CD4-positive, alpha-beta T cell treated with Interleukin-4 for 4 hours (primary cell): Measurements from ENCODE around the gene SLC35G6.
"Not testable (repeated sequence)": the region's sequence is repeated elsewhere in the genome, so short reads cannot be mapped to it uniquely, and the experiment has no call there.

Experiments used
- DNase-seq: peaks from one replicate; pipeline ENCODE4 v3.0.0-alpha.2; 2020

Gene SLC35G6

DNA sequence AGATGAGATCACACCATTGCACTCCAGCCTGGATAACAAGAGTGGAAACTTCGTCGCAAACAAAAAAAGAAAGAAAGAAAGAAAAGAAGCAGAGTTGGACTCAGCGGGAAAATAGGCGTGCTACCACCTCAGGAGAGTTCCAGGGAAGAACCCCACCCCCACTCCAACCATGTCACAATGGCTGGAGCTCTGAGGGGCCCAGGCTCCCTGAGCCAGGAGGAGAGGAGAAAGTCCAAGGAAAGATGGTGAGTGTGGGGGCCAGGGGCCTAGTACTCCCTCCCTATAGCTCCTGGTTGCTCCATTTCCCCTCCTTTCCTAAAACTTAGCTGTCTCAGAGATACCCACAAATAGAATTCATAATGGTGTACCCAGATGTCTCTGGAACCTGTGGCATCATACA, at the start of gene SLC35G6:
Gene SLC35G6 (plus strand): TSS at position 172 of the 400 bp plus-strand sequence. CDS start 71 bp downstream, at position 243.
- not testable (repeated sequence) for DNase-seq

DNA sequence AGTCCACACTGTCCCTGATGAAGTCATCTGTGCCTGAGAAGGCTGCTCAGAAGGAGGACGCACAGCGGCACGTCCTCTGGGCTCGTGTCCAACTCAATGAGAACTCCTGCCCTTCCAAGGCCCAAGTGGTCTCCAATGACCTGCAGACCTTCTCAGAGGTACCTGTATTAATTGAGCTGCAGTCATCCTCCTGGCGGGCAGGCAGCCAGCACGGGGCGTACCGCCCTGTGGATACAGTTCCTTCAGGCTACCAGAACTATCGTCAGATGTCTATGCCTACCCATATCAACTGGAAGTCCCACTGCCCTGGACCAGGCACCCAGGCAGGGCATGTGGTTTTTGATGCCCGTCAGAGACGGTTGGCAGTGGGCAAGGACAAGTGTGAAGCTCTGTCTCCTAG, 49.0 kb upstream of the SLC35G6 start:
- no peak for DNase-seq

GRCh38 chr17:7435676-7436555, 45.3 kb upstream of the SLC35G6 start:
- peak; percentile 54 for DNase-seq

DNA sequence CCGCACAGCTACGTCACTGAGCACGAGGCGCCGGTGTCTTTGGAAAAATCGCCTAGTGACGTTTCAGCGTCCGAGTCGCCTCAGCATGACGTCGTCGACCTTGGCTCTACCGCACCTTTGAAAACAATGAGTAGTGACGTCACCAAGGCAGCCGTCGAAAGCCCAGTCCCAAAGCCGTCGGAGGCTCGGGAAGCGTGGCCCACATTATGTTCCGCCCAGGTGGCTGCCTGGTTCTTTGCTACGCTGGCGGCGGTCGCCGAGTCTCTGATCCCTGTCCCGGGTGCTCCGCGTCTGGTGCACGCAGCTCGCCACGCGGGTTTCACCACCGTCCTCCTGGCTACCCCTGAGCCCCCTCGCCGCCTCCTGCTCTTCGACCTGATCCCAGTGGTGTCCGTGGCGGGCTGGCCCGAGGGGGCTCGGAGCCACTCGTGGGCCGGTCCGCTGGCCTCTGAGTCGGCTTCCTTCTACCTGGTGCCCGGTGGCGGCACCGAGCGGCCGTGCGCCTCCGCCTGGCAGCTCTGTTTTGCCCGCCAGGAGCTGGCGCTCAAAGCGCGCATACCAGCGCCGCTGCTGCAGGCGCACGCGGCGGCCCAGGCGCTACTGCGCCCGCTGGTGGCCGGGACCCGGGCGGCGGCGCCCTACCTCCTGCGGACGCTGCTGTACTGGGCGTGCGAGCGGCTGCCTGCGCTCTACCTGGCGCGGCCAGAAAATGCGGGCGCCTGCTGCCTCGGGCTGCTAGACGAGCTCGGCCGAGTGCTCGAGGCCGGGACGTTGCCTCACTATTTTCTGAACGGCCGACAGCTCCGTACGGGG, 44.5 kb upstream of the SLC35G6 start:
- DNase-seq = peak; percentile 77

GRCh38 chr17:7437369-7437863, 43.8 kb upstream of the SLC35G6 start:
- DNase-seq = no peak

DNA sequence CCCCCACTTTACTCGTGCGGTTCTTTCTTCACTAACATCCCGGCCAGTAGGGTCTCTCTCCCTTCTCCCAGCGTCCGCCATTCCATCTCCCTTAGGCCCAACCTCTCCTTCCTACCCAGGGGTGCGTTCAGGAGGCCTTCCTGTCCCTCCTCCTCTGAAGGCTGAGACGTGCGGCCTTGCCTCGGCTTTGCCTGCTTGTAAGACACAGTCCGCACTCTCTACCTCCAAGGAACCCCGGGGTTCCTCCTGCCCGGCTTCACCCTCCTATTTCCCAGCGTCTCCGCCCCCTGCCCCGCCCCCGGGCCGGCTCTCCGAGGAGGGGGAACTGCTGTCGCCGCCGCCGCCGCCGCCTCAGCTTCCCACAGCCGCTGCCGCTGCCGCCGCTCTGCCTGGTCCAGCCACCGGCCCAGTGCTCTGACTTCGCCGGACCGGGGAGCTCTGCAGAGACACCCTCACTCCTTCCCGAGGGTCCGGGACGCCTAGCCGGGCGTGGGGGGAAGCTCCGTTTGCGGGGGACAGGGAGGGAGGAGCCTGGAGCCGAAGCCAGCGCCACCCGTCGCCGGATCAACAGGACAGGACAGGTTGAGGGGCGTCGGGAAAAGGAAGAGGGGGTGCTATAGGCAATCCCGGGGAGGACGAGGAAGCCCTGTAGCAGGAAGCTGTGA, 43.2 kb upstream of the SLC35G6 start:
- DNase-seq = peak; percentile 25

DNA sequence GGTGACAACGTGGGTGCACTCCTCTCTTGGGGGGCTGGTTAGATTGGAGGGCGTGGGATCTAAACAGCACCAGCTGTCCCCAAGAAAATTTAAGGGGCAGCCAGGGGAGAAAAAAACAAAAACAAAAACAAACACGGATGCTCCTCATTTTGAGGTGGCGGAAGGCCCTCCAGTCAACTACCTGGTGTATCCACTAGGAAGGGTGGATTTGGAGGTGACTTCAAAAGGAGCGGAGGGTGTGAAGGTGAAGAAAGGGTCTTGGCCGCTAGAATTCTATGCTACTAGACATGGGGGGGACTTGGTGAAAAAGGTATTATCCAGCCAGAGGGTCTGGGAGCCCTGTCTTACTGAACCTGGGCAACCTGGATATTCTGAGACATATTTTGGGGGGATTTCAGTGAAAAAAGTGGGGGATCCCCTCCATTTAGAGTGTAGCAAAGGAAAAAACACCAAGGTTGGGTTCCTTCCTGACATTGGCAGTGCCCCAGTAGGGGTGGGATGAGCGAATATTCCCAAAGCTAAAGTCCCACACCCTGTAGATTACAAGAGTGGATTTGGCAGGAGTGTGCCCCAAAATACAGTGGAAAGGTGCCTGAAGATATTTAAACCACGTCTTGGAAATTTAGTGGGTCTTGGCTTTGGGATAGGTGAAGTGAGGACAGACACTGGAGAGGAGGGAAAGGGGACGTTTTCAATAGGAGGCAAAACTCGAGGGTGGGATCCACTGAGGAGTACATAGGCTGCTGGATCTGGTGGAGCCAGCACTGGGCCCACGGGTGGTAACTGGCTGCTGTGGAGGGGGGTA, 42.4 kb upstream of the SLC35G6 start:
- no peak for DNase-seq

- no peak for DNase-seq
These were observed 41.7 kb upstream of the SLC35G6 start, which contains the start of gene FGF11 for GRCh38 chr17:7439462-7440112. TSS of gene FGF11 (plus strand) at chr17:7439512. CDS start at chr17:7439621, 109 bp downstream.

GRCh38 chr17:7440113-7440833, 41.0 kb upstream of the SLC35G6 start:
- no peak for DNase-seq

- no peak for DNase-seq
These were observed 40.4 kb upstream of the SLC35G6 start for GRCh38 chr17:7440834-7441195.

GRCh38 chr17:7441266-7441665, 40.0 kb upstream of the SLC35G6 start:
- DNase-seq = no peak

DNA sequence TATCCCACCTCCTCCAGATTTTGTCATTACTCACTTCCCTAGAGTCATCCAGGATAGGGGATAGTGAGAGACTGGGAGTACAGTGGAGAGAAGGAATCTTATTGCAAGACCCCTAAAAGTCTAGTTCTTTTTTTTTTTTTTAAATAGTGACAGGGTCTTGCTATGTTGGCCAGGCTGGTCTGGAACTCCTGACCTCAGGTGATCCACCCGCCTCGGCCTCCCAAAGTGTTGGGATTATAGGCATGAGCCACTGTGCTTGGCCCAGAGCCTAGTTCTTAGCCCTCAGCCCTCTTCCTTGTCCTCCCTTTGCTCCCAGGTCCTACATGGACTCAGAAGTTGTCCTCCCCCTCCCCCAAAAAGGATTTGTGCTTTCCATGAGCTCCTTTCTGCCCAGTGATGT, 39.1 kb upstream of the SLC35G6 start:
- DNase-seq = no peak

GRCh38 chr17:7443499-7444485, 37.5 kb upstream of the SLC35G6 start:
- DNase-seq = no peak

DNA sequence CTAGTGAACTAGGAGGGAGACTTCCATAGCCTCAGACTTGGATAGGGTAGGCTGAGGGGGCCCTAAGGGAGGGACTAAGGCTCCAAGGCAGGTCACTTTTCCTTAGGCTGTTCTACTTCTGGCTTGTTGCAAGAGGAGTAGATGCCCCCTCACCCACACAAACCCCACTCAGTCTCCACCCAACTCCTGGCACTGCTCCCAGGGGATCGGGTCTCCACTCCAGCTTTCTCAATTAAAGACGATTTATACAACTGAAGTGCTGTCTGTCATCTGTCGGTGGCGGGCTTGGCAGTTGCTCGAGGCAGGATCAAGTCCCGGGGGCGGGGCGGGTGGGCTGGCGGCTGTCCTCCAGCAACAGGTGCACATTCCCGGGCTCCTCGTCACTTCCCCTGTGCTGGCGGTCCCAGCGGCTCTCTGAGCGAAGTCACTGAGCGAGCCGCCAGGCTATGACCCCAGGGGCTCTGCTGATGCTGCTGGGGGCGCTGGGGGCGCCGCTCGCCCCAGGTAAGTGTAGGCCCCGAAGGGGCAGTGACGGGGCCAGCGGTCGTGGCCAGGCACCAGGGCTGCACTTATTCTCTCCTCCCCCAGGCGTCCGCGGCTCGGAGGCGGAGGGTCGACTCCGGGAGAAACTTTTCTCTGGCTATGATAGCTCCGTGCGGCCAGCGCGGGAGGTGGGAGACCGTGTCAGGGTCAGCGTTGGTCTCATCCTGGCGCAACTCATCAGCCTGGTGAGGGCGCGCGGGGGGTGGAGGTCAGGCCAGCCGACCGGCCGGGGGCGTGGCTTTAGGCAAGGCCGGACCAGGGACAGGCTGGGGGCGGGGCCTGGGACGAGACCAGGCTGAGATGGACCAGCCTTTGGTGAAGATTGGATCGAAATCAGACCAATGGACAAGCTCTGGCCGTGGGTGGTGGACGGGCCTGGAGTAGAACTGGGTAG, 36.3 kb upstream of the SLC35G6 start, which contains the start of gene CHRNB1:
Gene CHRNB1 (plus strand): TSS at position 380 of the 937 bp plus-strand sequence. CDS start 67 bp downstream, at position 447.
- no peak for DNase-seq

- DNase-seq = peak; percentile 31
These were observed 35.7 kb upstream of the SLC35G6 start for GRCh38 chr17:7445619-7445968.

- DNase-seq = no peak
These were observed 32.8 kb upstream of the SLC35G6 start for GRCh38 chr17:7448461-7448860.

- no peak for DNase-seq
These were observed 21.2 kb upstream of the SLC35G6 start for GRCh38 chr17:7459961-7460545.
